Kidney (tissue), 14 donors: ENCODE measurements around the gene MAL. TPM values are rescaled to one million over a fixed set of nuclear protein-coding genes. Genes with fewer than 3 reads are reported as not detected.

Experiments used
- DNase-seq, 5 donors: peaks; one replicate each; pipeline ENCODE4 v3.0.0-alpha.2; 2013 to 2020
- FAIRE-seq: peaks from 2 replicates; lab custom pipeline; 2012; peaks lifted over from hg19 to GRCh38; lab: Jason Lieb, UNC
- H3K27ac ChIP-seq, 2 donors: one replicate each; pipeline ENCODE4 v1.7.0; 2013; ENCODE audit warnings: low read depth in 2 of 2, low read length in 2 of 2, inconsistent platforms in 1 of 2
- H3K27me3 ChIP-seq: one replicate; pipeline ENCODE4 v1.7.1; 2013; ENCODE audit warnings: low read length, inconsistent platforms; ENCODE audit not compliant: control insufficient read depth, insufficient read depth
- H3K36me3 ChIP-seq, 3 donors: one replicate each; pipeline versions ENCODE4 v1.7.0 to v1.7.1; 2013; ENCODE audit warnings: low read length in 3 of 3, control low read depth in 1 of 3, inconsistent platforms in 1 of 3; ENCODE audit not compliant: insufficient read depth in 3 of 3, control insufficient read depth in 2 of 3
- H3K4me1 ChIP-seq, 3 donors: one replicate each; pipeline versions ENCODE4 v1.7.0 to v1.7.1; 2013; ENCODE audit warnings: low read length in 3 of 3, inconsistent platforms in 1 of 3, low read depth in 1 of 3; ENCODE audit not compliant: control insufficient read depth in 2 of 3, insufficient read depth in 2 of 3
- H3K4me3 ChIP-seq, 3 donors: one replicate each; pipeline versions ENCODE4 v1.7.0 to v1.8.1; 2013; ENCODE audit warnings: low read length in 3 of 3, control low read depth in 1 of 3, inconsistent platforms in 1 of 3
- H3K9ac ChIP-seq, 3 donors: one replicate each; pipeline versions ENCODE4 v1.7.0 to v1.7.1; 2013; ENCODE audit warnings: low read length in 3 of 3, control low read depth in 1 of 3, inconsistent platforms in 1 of 3
- H3K9me3 ChIP-seq, 3 donors: one replicate each; pipeline versions ENCODE4 v1.7.0 to v1.7.1; 2013; ENCODE audit warnings: low read length in 3 of 3, control low read depth in 1 of 3, inconsistent platforms in 1 of 3; ENCODE audit not compliant: control insufficient read depth in 2 of 3, insufficient read depth in 1 of 3
- CTCF ChIP-seq: IDR thresholded peaks from 3 replicates; pipeline ENCODE4 v1.5.1; 2012; ENCODE audit warnings: mild to moderate bottlenecking, moderate library complexity, borderline replicate concordance; ENCODE audit not compliant: insufficient read depth; ENCODE audit errors: extremely low read depth
- intact Hi-C: fragments of 100-400 bp; cut with DNase I; formaldehyde crosslinking; loops from one replicate; pipeline ENCODE4 v1.11.1; 2022
- polyA plus RNA-seq: library from polyadenylated mRNA; stranded (reverse); fragments of 350-450 nt; fragmentation: Illumina TruSeq; extraction: RNeasy Lipid Tissue Mini Kit (QIAGEN cat#74804); gene quantifications from one replicate; pipeline ENCODE4 v1.2.3, GENCODE V29; 2014; ENCODE audit warnings: low read depth, low replicate concordance; ENCODE audit not compliant: insufficient read depth
- total RNA-seq: library from RNA; stranded (reverse); fragmentation: NEBNext Ultra II Directional; extraction: Animal tissue kit (Norgen Biotek cat#: 25700); gene quantifications from one replicate; pipeline ENCODE4 v1.2.1, GENCODE V29; 2021
- donor health status: control.
- donor health status: control.
- donor health status: control.
- donor health status: control.
- donor health status: control.
- donor health status: DM: yes; HTN: yes; CAD: no.
- donor health status: Normal renal cell carcinoma (clear cell type).

MAL gene
- total and polyA plus RNA-seq, 2 donors from 2014 or later = 477 to 1,006 TPM

- no peaks in the 10 kb centered on the region for H3K27me3 ChIP-seq
- DNase-seq (peak in 3 of 5 donors; percentile 41 to 51 (median 48)), FAIRE-seq (no peak)
- no peaks in the 10 kb centered on the region for H3K36me3 ChIP-seq
- H3K9me3 ChIP-seq = no peaks in the 10 kb centered on the region
- intact Hi-C loops = no loop called here
- H3K4me1 ChIP-seq = no peaks in the 10 kb centered on the region
- no peak overlapping the region for H3K27ac ChIP-seq
- H3K9ac ChIP-seq = no peak overlapping the region
- no peak overlapping the region for H3K4me3 ChIP-seq
- no peak for TF ChIP-seq CTCF
Observed at GRCh38 chr2:94982675-94983074, 42.8 kb upstream of the MAL start.

- FAIRE-seq = no peak
- H3K27me3 ChIP-seq = no peaks in the 10 kb centered on the region
- intact Hi-C loops = no loop called here
Observed at GRCh38 chr2:94984964-94985575, 40.4 kb upstream of the MAL start.

GRCh38 chr2:94985636-94986035 lies 39.9 kb upstream of the MAL start:
- no peak overlapping the region for H3K27ac ChIP-seq
- intact Hi-C loops = no loop called here
- TF ChIP-seq CTCF = no peak

More at GRCh38 chr2:94984964-94985575, 40.4 kb upstream of the MAL start:
- no peak overlapping the region for H3K9ac ChIP-seq
- H3K36me3 ChIP-seq = no peaks in the 10 kb centered on the region
- no peak overlapping the region for H3K27ac ChIP-seq
- H3K9me3 ChIP-seq = no peaks in the 10 kb centered on the region
- DNase-seq = no peak
- no peaks in the 10 kb centered on the region for H3K4me1 ChIP-seq
- H3K4me3 ChIP-seq = no peak overlapping the region
- no peak for TF ChIP-seq CTCF

More at GRCh38 chr2:94985636-94986035, 39.9 kb upstream of the MAL start:
- Histone ChIP-seq H3K9ac (no peak overlapping the region), H3K27me3 (no peaks in the 10 kb centered on the region), H3K9me3 (no peaks in the 10 kb centered on the region), H3K4me3 (no peak overlapping the region), H3K4me1 (no peaks in the 10 kb centered on the region), H3K36me3 (no peaks in the 10 kb centered on the region)
- FAIRE-seq (no peak), DNase-seq (no peak)
